GM10248 (cell line): ENCODE data around the gene ANKRD27.

Experiments used
- CTCF ChIA-PET: fragments of 300-600 bp; sonication (Branson Sonifier 250); formaldehyde crosslinking; extraction: SDS; loops from one replicate; lab custom pipeline; 2021; ENCODE audit warnings: antibody characterized with exemption; lab: Yijun Ruan, JAX
- POLR2A ChIA-PET: fragments of 350-650 bp; sonication (Branson Sonifier 250); formaldehyde crosslinking; extraction: SDS; loops from one replicate; lab custom pipeline; 2020; ENCODE audit warnings: antibody characterized with exemption; lab: Yijun Ruan, JAX
- DNase-seq: peaks from one replicate; pipeline ENCODE4 v3.0.0; 2012; ENCODE audit errors: extremely low spot score
- TF ChIP-seq, protein P1 (sequence below): IDR thresholded peaks from 2 replicates; pipeline ENCODE4 v1.5.1; 2012; ENCODE audit warnings: mild to moderate bottlenecking, low read depth; ENCODE audit errors: extremely low read depth, missing control alignments, control extremely low read depth

Gene ANKRD27

GRCh38 chr19:32682317-32682716 lies 7.3 kb upstream of the ANKRD27 start:
- POLR2A ChIA-PET = no interaction called here
- CTCF ChIA-PET = interaction anchor here (1.4 kb wide), 2 partner anchors 9 to 14 kb away, joined by 4 read pairs; partner anchors contain the start of gene NUDT19
- TF ChIP-seq, protein P1, sequence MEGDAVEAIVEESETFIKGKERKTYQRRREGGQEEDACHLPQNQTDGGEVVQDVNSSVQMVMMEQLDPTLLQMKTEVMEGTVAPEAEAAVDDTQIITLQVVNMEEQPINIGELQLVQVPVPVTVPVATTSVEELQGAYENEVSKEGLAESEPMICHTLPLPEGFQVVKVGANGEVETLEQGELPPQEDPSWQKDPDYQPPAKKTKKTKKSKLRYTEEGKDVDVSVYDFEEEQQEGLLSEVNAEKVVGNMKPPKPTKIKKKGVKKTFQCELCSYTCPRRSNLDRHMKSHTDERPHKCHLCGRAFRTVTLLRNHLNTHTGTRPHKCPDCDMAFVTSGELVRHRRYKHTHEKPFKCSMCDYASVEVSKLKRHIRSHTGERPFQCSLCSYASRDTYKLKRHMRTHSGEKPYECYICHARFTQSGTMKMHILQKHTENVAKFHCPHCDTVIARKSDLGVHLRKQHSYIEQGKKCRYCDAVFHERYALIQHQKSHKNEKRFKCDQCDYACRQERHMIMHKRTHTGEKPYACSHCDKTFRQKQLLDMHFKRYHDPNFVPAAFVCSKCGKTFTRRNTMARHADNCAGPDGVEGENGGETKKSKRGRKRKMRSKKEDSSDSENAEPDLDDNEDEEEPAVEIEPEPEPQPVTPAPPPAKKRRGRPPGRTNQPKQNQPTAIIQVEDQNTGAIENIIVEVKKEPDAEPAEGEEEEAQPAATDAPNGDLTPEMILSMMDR = no peak
- no peak for DNase-seq

- ChIA-PET CTCF (interaction anchor here (1.4 kb wide), 2 partner anchors 12 to 13 kb away, joined by 4 read pairs; no protein-coding TSS in a partner anchor), POLR2A (no interaction called here)
- no peak for DNase-seq
- TF ChIP-seq, protein P1 = no peak
These were observed 6.0 kb upstream of the ANKRD27 start for GRCh38 chr19:32680986-32681385.

- TF ChIP-seq, protein P1 = no peak
- no peak for DNase-seq
- CTCF ChIA-PET = interaction anchor here (1.1 kb wide), 1 partner anchor 22 kb away, joined by 3 read pairs; no protein-coding TSS in a partner anchor
- POLR2A ChIA-PET = no interaction called here
These were observed 2.7 kb upstream of the ANKRD27 start for GRCh38 chr19:32677657-32678056.

DNA sequence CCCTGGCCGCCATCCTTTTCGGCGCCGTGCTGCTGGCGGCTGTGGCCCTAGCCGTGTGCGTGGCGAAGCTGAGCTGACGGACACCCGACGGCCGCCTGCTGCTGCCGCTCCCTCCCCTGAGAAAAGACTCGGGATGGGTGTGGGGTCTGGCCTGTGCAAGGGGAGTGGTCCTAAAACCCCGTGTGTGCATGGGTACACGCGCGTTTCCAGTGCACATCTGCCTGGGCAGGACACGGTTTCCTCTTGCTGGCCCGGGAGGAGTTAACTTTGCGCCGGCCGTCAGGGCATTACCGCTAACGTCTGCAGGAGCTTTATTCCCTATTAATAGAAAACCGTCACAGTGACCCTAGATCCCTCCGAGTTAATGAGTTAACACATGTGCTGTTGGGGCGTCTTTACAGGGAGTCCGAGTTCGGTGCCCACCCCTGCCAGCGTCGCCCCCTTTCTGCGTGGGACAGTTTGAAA lies 1.9 kb upstream of the ANKRD27 start:
- POLR2A ChIA-PET = no interaction called here
- DNase-seq = no peak
- CTCF ChIA-PET = interaction anchor here (1.6 to 2.1 kb wide), 2 partner anchors 14 to 448 kb away, joined by 4 to 6 read pairs; partner anchors contain the start of gene NUDT19

DNA sequence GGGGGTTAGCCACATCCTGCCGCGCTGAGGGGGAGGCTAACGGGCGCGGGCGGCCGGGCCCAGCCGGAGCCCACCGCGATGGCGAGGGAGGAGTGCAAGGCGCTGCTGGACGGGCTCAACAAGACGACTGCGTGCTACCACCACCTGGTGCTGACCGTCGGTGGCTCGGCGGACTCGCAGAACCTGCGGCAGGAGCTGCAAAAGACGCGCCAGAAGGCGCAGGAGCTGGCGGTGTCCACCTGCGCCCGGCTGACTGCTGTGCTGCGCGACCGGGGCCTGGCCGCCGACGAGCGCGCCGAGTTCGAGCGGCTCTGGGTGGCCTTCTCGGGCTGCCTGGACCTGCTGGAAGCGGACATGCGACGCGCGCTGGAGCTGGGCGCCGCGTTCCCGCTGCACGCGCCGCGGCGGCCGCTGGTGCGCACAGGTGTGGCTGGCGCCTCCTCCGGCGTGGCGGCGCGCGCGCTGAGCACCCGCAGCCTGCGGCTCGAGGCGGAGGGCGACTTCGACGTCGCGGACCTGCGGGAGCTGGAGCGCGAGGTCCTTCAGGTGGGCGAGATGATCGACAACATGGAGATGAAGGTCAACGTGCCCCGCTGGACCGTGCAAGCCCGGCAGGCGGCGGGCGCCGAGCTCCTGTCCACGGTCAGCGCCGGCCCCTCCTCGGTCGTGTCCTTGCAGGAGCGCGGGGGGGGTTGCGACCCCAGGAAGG lies 1.4 kb upstream of the ANKRD27 start:
- CTCF ChIA-PET = interaction anchor here (0.8 to 2.1 kb wide), 3 partner anchors 15 to 448 kb away, joined by 3 to 6 read pairs (median 4); partner anchors contain the start of gene NUDT19
- no peak for DNase-seq
- POLR2A ChIA-PET = no interaction called here
- TF ChIP-seq, protein P1 = no peak

More for the DNA sequence above, 1.9 kb upstream of the ANKRD27 start:
- TF ChIP-seq, protein P1 = no peak

- POLR2A ChIA-PET = interaction anchor here (1.1 kb wide), 1 partner anchor 16 kb away, joined by 3 read pairs; the partner anchor contains the start of gene NUDT19
- TF ChIP-seq, protein P1 = no peak
- peak; percentile 46 for DNase-seq
- CTCF ChIA-PET = interaction anchor here (0.8 to 2.1 kb wide), 3 partner anchors 16 to 449 kb away, joined by 3 to 6 read pairs (median 4); partner anchors contain the start of gene NUDT19
These were observed 773 bp upstream of the ANKRD27 start, which contains the start of gene RGS9BP for GRCh38 chr19:32675720-32676185. Gene RGS9BP (plus strand): TSS chr19:32675848. CDS start chr19:32676264, 416 bp downstream.
